H1 (cell line): Measurements from ENCODE around the gene CORO2B. TPM values are rescaled to one million over a fixed set of nuclear protein-coding genes. Genes with fewer than 3 reads are reported as not detected.

ENCODE experiments used
- CBX5 ChIP-seq: fragments of 300-800, 300-1000 bp; sonication (generic); IDR thresholded peaks from 2 replicates; pipeline ENCODE4 v1.7.1; 2016; ENCODE audit warnings: antibody characterized with exemption, low read length, low read depth
- CBX8 ChIP-seq: fragments of 300-800, 300-1000 bp; sonication (generic); IDR thresholded peaks from 2 replicates; pipeline ENCODE4 v1.7.1; 2016; ENCODE audit warnings: low read depth, low read length, borderline replicate concordance
- CHD7 ChIP-seq: fragments of 300-600 bp; sonication (generic); IDR thresholded peaks from 2 replicates; pipeline ENCODE4 v1.7.1; 2012; ENCODE audit warnings: low read length, moderate library complexity, mild to moderate bottlenecking, inconsistent platforms; ENCODE audit not compliant: insufficient replicate concordance
- GTF2F1 ChIP-seq: IDR thresholded peaks from 2 replicates; pipeline ENCODE4 v1.6.1; 2012; ENCODE audit warnings: low read depth, low read length, improper control_type of control experiment, borderline replicate concordance
- NRF1 ChIP-seq: IDR thresholded peaks from 2 replicates; pipeline ENCODE4 v1.6.1; 2011; ENCODE audit warnings: mild to moderate bottlenecking, low read depth, low read length, improper control_type of control experiment
- TAF1 ChIP-seq: IDR thresholded peaks from 2 replicates; pipeline ENCODE4 v1.6.1; 2011; ENCODE audit warnings: mild to moderate bottlenecking, low read depth, low read length
- polyA plus RNA-seq, 7 experiments: library from polyadenylated mRNA; depleted of rRNA in 3 of 7; stranded (reverse) in 5 of 7; unstranded in 2 of 7; fragments of >200 nt in 5 of 7; fragments of 200-250 nt in 2 of 7; gene quantifications; 1 replicate in 5 of 7; 2 replicates in 1 of 7; 4 replicates in 1 of 7; pipeline versions ENCODE4 v1.2.1 to v1.2.3, GENCODE V29; 2011 to 2013; ENCODE audit warnings: missing spikeins in 2 of 7, mixed read lengths in 2 of 7
- total RNA-seq: library from RNA; stranded (reverse); fragmentation: NEBNext Ultra II Directional; extraction: Animal tissue kit (Norgen Biotek cat#: 25700); gene quantifications from 2 replicates; pipeline ENCODE4 v1.2.1, GENCODE V29; 2021

Gene CORO2B
- total and polyA plus RNA-seq, 2 of the 8 experiments (the other 6 are each of a cell fraction or from before 2014, with no cell fraction given), result 3.4 to 6.7 TPM

- no peak for TF ChIP-seq CHD7
- no peak for TF ChIP-seq CBX5
- no peak for TF ChIP-seq NRF1
- TF ChIP-seq TAF1, result no peak
- TF ChIP-seq CBX8, result no peak
- no peak for TF ChIP-seq GTF2F1
Observed at GRCh38 chr15:68561901-68562300, 16.9 kb upstream of the CORO2B start (continued).
